K562 (cell line): ENCODE data around the gene TF. TPM values are rescaled to one million over a fixed set of nuclear protein-coding genes. Genes with fewer than 3 reads are reported as not detected.

Source experiments
- ATAC-seq: fragments of 200-7000 bp; cut with Tn5 transposase; 3 replicates; pipeline ENCODE4 v1.9.1; 2020; ENCODE audit warnings: moderate library complexity
- BruUV-seq: library from RNA; stranded (reverse); fragments of 400-500 nt; replicated peaks from 2 replicates; lab custom pipeline; 2021; lab: Mats Ljungman, UMichigan
- CTCF ChIA-PET: fragments of 300-600 bp; formaldehyde crosslinking; extraction: SDS; loops from one replicate; lab custom pipeline; 2021; ENCODE audit warnings: low intra/inter-chr PET ratio; lab: Yijun Ruan, JAX
- POLR2A ChIA-PET: fragments of 300-600, 350-650 bp; sonication (Branson Sonifier 250); formaldehyde crosslinking; extraction: SDS; loops from one replicate; lab custom pipeline; 2021; ENCODE audit warnings: antibody characterized with exemption, inconsistent platforms; lab: Yijun Ruan, JAX
- DNase-seq, 4 experiments: peaks; one replicate each; pipeline versions ENCODE4 v3.0.0 to v3.0.0-alpha.2; 2011 to 2018; ENCODE audit warnings: low spot score in 3 of 4, mixed read lengths in 3 of 4; ENCODE audit errors: extremely low read depth in 1 of 4
- FAIRE-seq: peaks from 2 replicates; lab custom pipeline; 2011; peaks lifted over from hg19 to GRCh38; lab: Jason Lieb, UNC
- H2AFZ ChIP-seq: 2 replicates; pipeline ENCODE4 v1.6.0; 2011; ENCODE audit warnings: low read depth, low read length, control low read depth, inconsistent platforms
- H3K27ac ChIP-seq: fragments of 200-600 bp; 3 replicates; pipeline ENCODE4 v1.8.0; 2011; ENCODE audit warnings: low read depth, mild to moderate bottlenecking, control low read depth, inconsistent platforms, low read length, moderate library complexity, mixed read lengths; ENCODE audit errors: extremely low read depth
- H3K27me3 ChIP-seq, 2 experiments: fragments of 300-600 bp in 1 of 2; 2 replicates in 1 of 2; 3 replicates in 1 of 2; pipeline versions ENCODE4 v1.6.0 to v1.8.0; 2011; ENCODE audit warnings: inconsistent platforms in 2 of 2, low read length in 2 of 2, mild to moderate bottlenecking in 1 of 2, mixed read lengths in 1 of 2, moderate library complexity in 1 of 2; ENCODE audit not compliant: control insufficient read depth in 2 of 2, insufficient read depth in 2 of 2
- H3K36me3 ChIP-seq: fragments of 300-600 bp; 3 replicates; pipeline ENCODE4 v1.8.0; 2011; ENCODE audit warnings: mild to moderate bottlenecking, low read length, inconsistent platforms; ENCODE audit not compliant: control insufficient read depth, insufficient read depth
- H3K4me1 ChIP-seq, 2 experiments: fragments of 200-600 bp in 1 of 2; replicated peaks in 1 of 2; 2 replicates in 1 of 2; 3 replicates in 1 of 2; pipeline versions ENCODE4 v1.5.1 to v1.8.0; 2011; ENCODE audit warnings: inconsistent platforms in 2 of 2, low read length in 2 of 2, mild to moderate bottlenecking in 1 of 2, mixed read lengths in 1 of 2, moderate library complexity in 1 of 2; ENCODE audit not compliant: control insufficient read depth in 2 of 2, insufficient read depth in 2 of 2
- H3K4me2 ChIP-seq: 2 replicates; pipeline ENCODE4 v1.6.1; 2011; ENCODE audit warnings: low read length, control low read depth, inconsistent platforms, mixed read lengths; ENCODE audit not compliant: insufficient read depth
- H3K4me3 ChIP-seq: fragments of 200-600 bp; sonication (generic), shearing (Covaris generic); 2 replicates; pipeline ENCODE4 v1.5.1; 2016; ENCODE audit warnings: control low read depth, inconsistent platforms
- H3K79me2 ChIP-seq: fragments of 200-600 bp; 3 replicates; pipeline ENCODE4 v1.8.0; 2011; ENCODE audit warnings: low read length, inconsistent platforms; ENCODE audit not compliant: control insufficient read depth, insufficient read depth
- H3K9ac ChIP-seq, 2 experiments: 2 replicates each; pipeline versions ENCODE4 v1.6.0 to v1.6.1; 2011; ENCODE audit warnings: low read depth in 2 of 2, low read length in 2 of 2, control low read depth in 1 of 2, inconsistent platforms in 1 of 2, mild to moderate bottlenecking in 1 of 2, mixed read lengths in 1 of 2; ENCODE audit not compliant: insufficient read depth in 1 of 2
- H3K9me1 ChIP-seq: one replicate; pipeline ENCODE4 v1.6.0; 2011; ENCODE audit warnings: inconsistent platforms, mild to moderate bottlenecking, low read length, moderate library complexity; ENCODE audit not compliant: control insufficient read depth, insufficient read depth
- H3K9me3 ChIP-seq: replicated peaks from 2 replicates; pipeline ENCODE4 v1.5.1; 2011; ENCODE audit warnings: low read depth, low read length, inconsistent platforms; ENCODE audit not compliant: control insufficient read depth, insufficient read depth
- H4K20me1 ChIP-seq: replicated peaks from 2 replicates; pipeline ENCODE4 v1.6.1; 2011; ENCODE audit warnings: low read length, inconsistent platforms, mixed read lengths; ENCODE audit not compliant: control insufficient read depth, insufficient read depth
- CLOCK ChIP-seq: fragments of 250-450 bp; sonication (Bioruptor Pico); IDR thresholded peaks from 2 replicates; pipeline ENCODE4 v1.4.0; 2020; ENCODE audit warnings: mild to moderate bottlenecking, moderate library complexity, borderline replicate concordance
- DMBX1 ChIP-seq: fragments of 250-450 bp; sonication (Bioruptor Pico); IDR thresholded peaks from 2 replicates; pipeline ENCODE4 v1.8.0; 2022; ENCODE audit warnings: inconsistent platforms, mild to moderate bottlenecking, moderate library complexity, borderline replicate concordance
- HNRNPK ChIP-seq: fragments of 200-400 bp; formaldehyde crosslinking; IDR thresholded peaks from one replicate; pipeline ENCODE4 v1.6.1; 2018; ENCODE audit warnings: mild to moderate bottlenecking, low read depth, low read length; ENCODE audit not compliant: poor library complexity, severe bottlenecking
- KAT7 ChIP-seq: sonication (generic); formaldehyde crosslinking; IDR thresholded peaks from 2 replicates; pipeline ENCODE4 v1.8.0; 2022; ENCODE audit warnings: missing genetic modification reagents, mild to moderate bottlenecking, borderline replicate concordance
- KDM1A ChIP-seq, 2 experiments: fragments of 450-650 bp; IDR thresholded peaks; 2 replicates each; pipeline ENCODE4 v1.6.1; 2016; ENCODE audit warnings: mild to moderate bottlenecking in 2 of 2
- WGBS: fragments of 100-300 bp; shearing (Covaris generic); methylation state at CpG from one replicate; pipeline ENCODE4 v1.1.6; 2016; ENCODE audit warnings: low coverage, mixed read lengths; ENCODE audit not compliant: insufficient coverage; ENCODE audit errors: missing lambda C conversion rate; 5-methylcytosine and 5-hydroxymethylcytosine counted together
- in situ Hi-C: fragments of 300-500 bp; cut with MboI; formaldehyde crosslinking; loops from 4 replicates; pipeline ENCODE4 v1.15.0; 2018; ENCODE audit warnings: inconsistent platforms, mixed read lengths
- intact Hi-C: fragments of 100-400 bp; cut with micrococcal nuclease; formaldehyde crosslinking; loops from 2 replicates; pipeline ENCODE4 v1.14.2; 2022
- polyA plus RNA-seq, 8 experiments: library from polyadenylated mRNA; depleted of rRNA in 4 of 8; stranded (reverse) in 5 of 8; unstranded in 3 of 8; fragments of >200 nt; fragmentation: Nextera tagmentation in 2 of 8; fragmentation: Illumina TruSeq in 1 of 8; extraction: Ambion mirVana in 2 of 8; extraction: Trizol in 1 of 8; gene quantifications; 2 replicates each; pipeline versions ENCODE4 v1.2.1 to v1.2.3, GENCODE V29; 2011 to 2014; ENCODE audit warnings: inconsistent platforms in 1 of 8, missing spikeins in 1 of 8
- total RNA-seq, 7 experiments: library from RNA; depleted of rRNA in 6 of 7; stranded (reverse); fragments of >200 nt in 6 of 7; fragmentation: Illumina TruSeq in 2 of 7; extraction: Trizol in 2 of 7; gene quantifications; 2 replicates each; pipeline versions ENCODE4 v1.2.1 to v1.2.3, GENCODE V29; 2011 to 2021; ENCODE audit warnings: low replicate concordance in 1 of 7

TF gene
- total and polyA plus RNA-seq, 9 of the 15 experiments (the other 6 are each of a cell fraction or from before 2014, with no cell fraction given) = 0.09 to 9.2 (median 3.1) TPM

GRCh38 chr3:133837487-133838295, 91.5 kb downstream of the TF start:
- intact Hi-C loops (no loop called here), in situ Hi-C loops (no loop called here)
- no peaks in the 10 kb centered on the region for H3K36me3 ChIP-seq
- H3K27ac ChIP-seq = no peak overlapping the region
- no TSS peak for BruUV-seq
- no peaks in the 10 kb centered on the region for H3K9me1 ChIP-seq
- DNase-seq = no peak
- H3K9me3 ChIP-seq = no peaks in the 10 kb centered on the region
- H3K9ac ChIP-seq = no peak overlapping the region
- WGBS = 54% methylated on average over 20 of the region's 22 CpGs
- ATAC-seq = no peak
- H4K20me1 ChIP-seq = no peaks in the 10 kb centered on the region
- TF ChIP-seq KDM1A (IDR thresholded peaks at IDR 0.05) (no peak), DMBX1 (CRISPR knock-in tag) (no peak), HNRNPK (no peak), KAT7 (no peak), CLOCK (CRISPR knock-in tag) (no peak)
- POLR2A ChIA-PET = no interaction called here
- CTCF ChIA-PET = no interaction called here
- H2AFZ ChIP-seq = no peak overlapping the region
- H3K4me3 ChIP-seq = no peak overlapping the region
- no peak for FAIRE-seq
- no peaks in the 10 kb centered on the region for H3K27me3 ChIP-seq
- H3K4me2 ChIP-seq = no peak overlapping the region
- peaks cover 0 to 9% of the 10 kb centered on the region in 2 experiments; a peak in 1 of 5 replicates for H3K4me1 ChIP-seq
- no peaks in the 10 kb centered on the region for H3K79me2 ChIP-seq
